GM12864 (cell line): Measurements from ENCODE around the gene HPS5.

Experiments
- DNase-seq: peaks from one replicate; pipeline ENCODE4 v3.0.0-alpha.2; 2011; ENCODE audit warnings: low read depth
- H3K4me3 ChIP-seq: 2 replicates; pipeline ENCODE4 v1.5.1; 2011; ENCODE audit warnings: mild to moderate bottlenecking, low read depth, low read length, control low read depth
- TF ChIP-seq, protein P1 (sequence below): IDR thresholded peaks from 2 replicates; pipeline ENCODE4 v1.5.1; 2011; ENCODE audit warnings: low read depth, mild to moderate bottlenecking, moderate library complexity, low read length, control low read depth, inconsistent platforms; ENCODE audit errors: missing control alignments

The HPS5 gene

DNA sequence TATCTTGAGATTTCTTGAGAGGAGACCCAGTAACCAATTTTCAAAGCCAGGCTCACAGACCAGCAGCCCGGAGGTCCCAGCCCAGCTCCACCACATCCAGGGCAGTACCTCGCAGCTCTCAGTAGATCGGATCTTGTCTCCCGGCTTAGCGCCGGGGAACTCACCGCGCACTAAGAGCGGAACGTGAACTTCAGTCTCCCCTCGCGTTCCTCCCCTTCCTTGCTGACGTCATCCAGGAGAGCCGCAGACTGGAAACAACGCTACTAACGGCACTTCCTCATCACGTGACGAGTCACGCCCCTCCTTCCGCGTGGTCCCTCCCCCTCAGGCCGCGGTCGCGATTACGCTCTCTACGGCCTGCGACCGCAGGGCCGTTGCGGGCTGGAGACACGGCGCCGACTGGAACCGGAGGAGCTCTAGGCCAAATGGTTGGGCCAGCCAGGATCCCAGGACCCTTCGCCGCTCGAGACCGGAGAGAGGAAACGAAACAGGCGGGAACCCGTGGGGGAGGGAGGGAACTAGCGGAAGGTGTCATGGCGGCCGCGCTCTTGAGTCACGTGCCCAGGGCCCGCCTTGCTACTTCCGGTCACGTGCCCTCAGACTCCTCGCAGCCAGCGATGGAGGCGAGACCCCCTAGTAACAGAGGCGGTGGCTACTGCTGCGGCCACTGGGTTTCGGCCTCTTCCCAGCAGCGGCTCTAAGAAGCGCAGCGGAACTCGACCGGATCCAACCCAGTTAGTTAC, at the start of gene HPS5, which contains the start of gene GTF2H1:
HPS5 (minus strand) TSS at position 172 of the 743 bp plus-strand sequence. CDS start 4,282 bp downstream, outside the sequence.
GTF2H1 (plus strand) TSS at position 599 of the 743 bp plus-strand sequence. CDS start 10,508 bp downstream, outside the sequence.
- peak within 1 kb of the TSS; percentile 74 for H3K4me3 ChIP-seq
- TF ChIP-seq, protein P1, sequence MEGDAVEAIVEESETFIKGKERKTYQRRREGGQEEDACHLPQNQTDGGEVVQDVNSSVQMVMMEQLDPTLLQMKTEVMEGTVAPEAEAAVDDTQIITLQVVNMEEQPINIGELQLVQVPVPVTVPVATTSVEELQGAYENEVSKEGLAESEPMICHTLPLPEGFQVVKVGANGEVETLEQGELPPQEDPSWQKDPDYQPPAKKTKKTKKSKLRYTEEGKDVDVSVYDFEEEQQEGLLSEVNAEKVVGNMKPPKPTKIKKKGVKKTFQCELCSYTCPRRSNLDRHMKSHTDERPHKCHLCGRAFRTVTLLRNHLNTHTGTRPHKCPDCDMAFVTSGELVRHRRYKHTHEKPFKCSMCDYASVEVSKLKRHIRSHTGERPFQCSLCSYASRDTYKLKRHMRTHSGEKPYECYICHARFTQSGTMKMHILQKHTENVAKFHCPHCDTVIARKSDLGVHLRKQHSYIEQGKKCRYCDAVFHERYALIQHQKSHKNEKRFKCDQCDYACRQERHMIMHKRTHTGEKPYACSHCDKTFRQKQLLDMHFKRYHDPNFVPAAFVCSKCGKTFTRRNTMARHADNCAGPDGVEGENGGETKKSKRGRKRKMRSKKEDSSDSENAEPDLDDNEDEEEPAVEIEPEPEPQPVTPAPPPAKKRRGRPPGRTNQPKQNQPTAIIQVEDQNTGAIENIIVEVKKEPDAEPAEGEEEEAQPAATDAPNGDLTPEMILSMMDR: no peak
- DNase-seq: peak; percentile 98

DNA sequence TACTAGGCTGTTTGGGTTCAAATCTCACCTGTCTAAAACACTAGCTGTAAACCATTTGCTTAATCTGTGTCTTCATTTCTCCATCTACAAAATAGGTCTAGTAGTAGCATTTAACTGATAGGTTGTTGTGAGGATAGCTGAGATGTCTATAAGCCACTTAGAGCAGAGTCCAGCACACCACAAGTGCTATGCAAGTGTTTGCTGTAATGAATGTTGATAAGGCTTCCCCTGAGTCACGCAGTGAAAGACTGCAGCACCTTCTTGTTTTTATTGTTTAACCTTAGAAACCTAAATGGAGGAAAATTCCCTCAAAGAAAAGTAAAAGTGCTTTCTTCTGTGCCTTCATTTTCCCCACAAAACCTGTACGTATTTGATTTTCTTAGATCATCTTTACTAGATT, 49.3 kb upstream of the HPS5 start:
- no peak for DNase-seq
- H3K4me3 ChIP-seq: no peak overlapping the region
- TF ChIP-seq, protein P1: no peak

DNA sequence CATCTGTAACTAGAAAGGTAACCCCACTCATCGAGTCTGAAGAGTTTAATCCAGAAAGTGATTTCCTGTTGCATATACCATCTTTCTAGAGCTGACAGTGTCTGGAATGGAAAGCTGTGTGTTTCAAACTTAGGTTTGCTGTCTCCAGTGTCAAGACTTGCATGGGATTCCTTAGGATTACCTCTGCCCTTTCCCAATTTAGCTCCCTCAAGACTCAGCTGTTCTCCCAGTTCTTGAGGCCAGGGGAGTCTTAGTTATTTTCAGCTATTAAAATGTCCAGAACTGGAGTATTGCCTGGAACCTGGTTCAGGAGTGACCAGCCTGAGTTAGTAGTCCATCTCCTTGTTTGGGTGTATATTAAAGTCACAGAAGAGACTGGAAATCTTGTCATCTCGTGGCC, 47.5 kb upstream of the HPS5 start:
- no peak overlapping the region for H3K4me3 ChIP-seq
- DNase-seq: no peak
- TF ChIP-seq, protein P1: no peak

DNA sequence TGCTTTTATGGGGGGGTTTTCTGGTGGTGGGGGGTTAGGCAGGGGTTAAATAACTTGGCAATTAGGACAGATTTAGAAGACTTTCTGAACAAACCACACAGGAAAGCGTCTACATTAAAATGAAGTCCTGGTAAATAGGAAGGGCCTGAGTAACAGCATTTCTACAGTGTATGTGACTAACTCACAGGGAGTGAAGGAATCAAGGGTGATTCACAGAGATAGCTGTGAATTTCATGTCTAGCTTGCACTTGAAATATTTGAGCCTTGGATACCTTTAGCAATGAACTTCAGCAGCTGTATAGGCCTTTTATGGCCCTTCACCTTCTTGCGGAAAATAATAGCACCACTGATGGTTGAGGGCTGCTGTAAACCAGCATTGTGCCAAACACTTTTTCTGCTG, 46.3 kb upstream of the HPS5 start:
- TF ChIP-seq, protein P1: no peak
- DNase-seq: no peak
- no peak overlapping the region for H3K4me3 ChIP-seq

- H3K4me3 ChIP-seq: no peak overlapping the region
- TF ChIP-seq, protein P1: no peak
- DNase-seq: no peak
These were observed 45.5 kb upstream of the HPS5 start for GRCh38 chr11:18367431-18367830.

- no peak overlapping the region for H3K4me3 ChIP-seq
- no peak for DNase-seq
- TF ChIP-seq, protein P1: no peak
These were observed 44.3 kb upstream of the HPS5 start for GRCh38 chr11:18366286-18366685.

DNA sequence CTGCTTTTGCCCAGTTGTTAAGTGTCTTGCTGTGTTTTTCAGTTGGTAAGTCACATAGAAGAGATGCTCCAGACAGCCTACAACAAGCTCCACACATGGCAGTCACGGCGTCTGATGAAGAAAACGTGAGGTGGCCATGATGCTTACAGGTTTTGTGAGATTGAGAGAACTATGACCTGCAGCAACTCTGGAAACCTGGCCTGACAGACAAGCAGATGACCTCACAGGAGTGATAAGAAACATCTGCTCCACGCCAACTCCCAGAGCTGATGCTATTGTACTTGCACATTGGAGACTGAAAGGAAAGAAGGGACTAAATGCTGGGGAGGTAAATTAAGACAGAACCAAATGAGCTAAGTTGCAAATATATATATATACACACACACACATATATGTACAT, 43.8 kb upstream of the HPS5 start:
- TF ChIP-seq, protein P1: no peak
- H3K4me3 ChIP-seq: no peak overlapping the region
- DNase-seq: no peak
